ENCODE measurements around the gene C16orf74.

The C16orf74 gene

GRCh38 chr16:85673529-85674417, 77.1 kb downstream of the C16orf74 start:
- DNase-seq (ENCODE audit: low read depth in 2 of 2), result no peak

- DNase-seq (ENCODE audit: low read depth in 2 of 2), result no peak
Measured at GRCh38 chr16:85670840-85671239, 80.1 kb downstream of the C16orf74 start.

- no peak for DNase-seq (ENCODE audit: low read depth in 2 of 2)
Measured at GRCh38 chr16:85668676-85669424, 82.0 kb downstream of the C16orf74 start.

- no peak for DNase-seq (ENCODE audit: low read depth in 2 of 2)
Measured at GRCh38 chr16:85667841-85668413, 83.0 kb downstream of the C16orf74 start.

- DNase-seq (ENCODE audit: low read depth in 2 of 2), result no peak
Measured at GRCh38 chr16:85667261-85667660, 83.6 kb downstream of the C16orf74 start.

GRCh38 chr16:85665929-85666328, 85.0 kb downstream of the C16orf74 start:
- no peak for DNase-seq (ENCODE audit: low read depth in 2 of 2)

- no peak for DNase-seq (ENCODE audit: low read depth in 2 of 2)
Measured at GRCh38 chr16:85665373-85665740, 85.5 kb downstream of the C16orf74 start.

GRCh38 chr16:85664580-85665372, 86.1 kb downstream of the C16orf74 start:
- no peak for DNase-seq (ENCODE audit: low read depth in 2 of 2)

GRCh38 chr16:85663891-85664321, 87.0 kb downstream of the C16orf74 start:
- no peak for DNase-seq (ENCODE audit: low read depth in 2 of 2)

GRCh38 chr16:85662976-85663830, 87.7 kb downstream of the C16orf74 start:
- DNase-seq (ENCODE audit: low read depth in 2 of 2), result no peak

GRCh38 chr16:85662482-85662812, 88.4 kb downstream of the C16orf74 start:
- DNase-seq (ENCODE audit: low read depth in 2 of 2), result no peak

GRCh38 chr16:85661740-85662481, 89.0 kb downstream of the C16orf74 start:
- no peak for DNase-seq (ENCODE audit: low read depth in 2 of 2)

GRCh38 chr16:85660843-85661739, 89.8 kb downstream of the C16orf74 start:
- no peak for DNase-seq (ENCODE audit: low read depth in 2 of 2)

- DNase-seq (ENCODE audit: low read depth in 2 of 2), result peak; percentile 17 to 37
Measured at GRCh38 chr16:85659805-85660511, 90.9 kb downstream of the C16orf74 start.

GRCh38 chr16:85659336-85659735, 91.6 kb downstream of the C16orf74 start:
- no peak for DNase-seq (ENCODE audit: low read depth in 2 of 2)

- DNase-seq (ENCODE audit: low read depth in 2 of 2), result no peak
Measured at GRCh38 chr16:85658504-85659326, 92.2 kb downstream of the C16orf74 start.

- no peak for DNase-seq (ENCODE audit: low read depth in 2 of 2)
Measured at GRCh38 chr16:85657996-85658395, 92.9 kb downstream of the C16orf74 start.
